ENCODE measurements around the gene RNF222.
A peak's percentile ranks its signal among the peaks of the same experiment; 100 is the strongest.

GRCh38 chr17:8383143-8383822 lies 14.3 kb downstream of the RNF222 start, which contains the start of gene RPL26:
- peak; percentile 89 for TF ChIP-seq CTCF (IDR thresholded peaks at IDR 0.05; ENCODE audit: borderline replicate concordance, extremely low read depth, low read length, poor library complexity, severe bottlenecking)
- TF ChIP-seq EZH2 (IDR thresholded peaks at IDR 0.05; ENCODE audit: borderline replicate concordance, low read depth, low read length, severe bottlenecking): no peak
